Muscle of leg (tissue), 11 donors: ENCODE measurements around the gene PLCB1. TPM values are rescaled to one million over a fixed set of nuclear protein-coding genes. Genes with fewer than 3 reads are reported as not detected.

ENCODE experiments used
- DNase-seq: peaks from one replicate; pipeline ENCODE4 v3.0.0; 2013
- H3K27ac ChIP-seq: one replicate; pipeline ENCODE4 v1.5.1; 2013; ENCODE audit warnings: mild to moderate bottlenecking, low read length, control low read depth
- H3K27me3 ChIP-seq: one replicate; pipeline ENCODE4 v1.6.1; 2013; ENCODE audit warnings: low read length; ENCODE audit not compliant: control insufficient read depth, insufficient read depth
- H3K36me3 ChIP-seq: one replicate; pipeline ENCODE4 v1.6.1; 2013; ENCODE audit warnings: low read length; ENCODE audit not compliant: control insufficient read depth, insufficient read depth
- H3K4me1 ChIP-seq: one replicate; pipeline ENCODE4 v1.6.1; 2013; ENCODE audit warnings: low read length; ENCODE audit not compliant: control insufficient read depth, insufficient read depth
- H3K4me3 ChIP-seq: one replicate; pipeline ENCODE4 v1.5.1; 2013; ENCODE audit warnings: low read length, control low read depth
- H3K9me3 ChIP-seq: replicated peaks from 2 replicates; pipeline ENCODE4 v1.6.1; 2013; ENCODE audit warnings: low read depth, low read length; ENCODE audit not compliant: control insufficient read depth
- WGBS: methylation state at CpG from one replicate; pipeline ENCODE4 v1.1.5; 2013; ENCODE audit warnings: missing lambda C conversion rate; ENCODE audit not compliant: insufficient coverage; 5-methylcytosine and 5-hydroxymethylcytosine counted together
- polyA plus RNA-seq, 8 donors: library from polyadenylated mRNA; unstranded; fragments of 120-200 nt; gene quantifications; one replicate each; pipeline versions ENCODE4 v1.2.1 to v1.2.3, GENCODE V29; 2013; ENCODE audit warnings: inconsistent platforms in 1 of 8, low replicate concordance in 1 of 8; ENCODE audit not compliant: insufficient read length in 8 of 8, insufficient read depth in 1 of 8
- total RNA-seq: library from RNA; stranded (reverse); fragments of 120-200 nt; gene quantifications from one replicate; pipeline ENCODE4 v1.2.4, GENCODE V29; 2013

PLCB1 gene
- total and polyA plus RNA-seq, 9 donors: 6.8 to 14.3 (median 9.0) TPM

- Histone ChIP-seq H3K4me1 (peaks cover 3% of the 10 kb centered on the region), H3K9me3 (no peaks in the 10 kb centered on the region), H3K27ac (no peak overlapping the region), H3K36me3 (no peaks in the 10 kb centered on the region), H3K27me3 (no peaks in the 10 kb centered on the region), H3K4me3 (no peak overlapping the region)
- DNase-seq: peak; percentile 69
- WGBS: 43% methylated on average over 4 of the region's 8 CpGs
These were observed 590.3 kb downstream of the PLCB1 start for GRCh38 chr20:8722277-8722928.

- no peak for DNase-seq
- no peak overlapping the region for H3K27ac ChIP-seq
- no peaks in the 10 kb centered on the region for H3K27me3 ChIP-seq
- no peaks in the 10 kb centered on the region for H3K9me3 ChIP-seq
- peaks cover 2% of the 10 kb centered on the region for H3K4me1 ChIP-seq
- H3K36me3 ChIP-seq: no peaks in the 10 kb centered on the region
- no peak overlapping the region for H3K4me3 ChIP-seq
These were observed 591.2 kb downstream of the PLCB1 start for GRCh38 chr20:8723296-8723695.

- Histone ChIP-seq H3K4me3 (no peak overlapping the region), H3K27me3 (no peaks in the 10 kb centered on the region), H3K27ac (no peak overlapping the region), H3K4me1 (no peaks in the 10 kb centered on the region), H3K9me3 (no peaks in the 10 kb centered on the region), H3K36me3 (no peaks in the 10 kb centered on the region)
- no peak for DNase-seq
- WGBS: no CpG with 5 or more reads among the region's 2 CpGs
These were observed 592.8 kb downstream of the PLCB1 start for GRCh38 chr20:8724884-8725283.

- Histone ChIP-seq H3K27ac (no peak overlapping the region), H3K36me3 (no peaks in the 10 kb centered on the region), H3K4me1 (no peaks in the 10 kb centered on the region), H3K4me3 (no peak overlapping the region), H3K27me3 (no peaks in the 10 kb centered on the region), H3K9me3 (no peaks in the 10 kb centered on the region)
- DNase-seq: no peak
- no CpG with 5 or more reads among the region's 2 CpGs for WGBS
These were observed 594.4 kb downstream of the PLCB1 start for GRCh38 chr20:8726460-8726859.

DNA sequence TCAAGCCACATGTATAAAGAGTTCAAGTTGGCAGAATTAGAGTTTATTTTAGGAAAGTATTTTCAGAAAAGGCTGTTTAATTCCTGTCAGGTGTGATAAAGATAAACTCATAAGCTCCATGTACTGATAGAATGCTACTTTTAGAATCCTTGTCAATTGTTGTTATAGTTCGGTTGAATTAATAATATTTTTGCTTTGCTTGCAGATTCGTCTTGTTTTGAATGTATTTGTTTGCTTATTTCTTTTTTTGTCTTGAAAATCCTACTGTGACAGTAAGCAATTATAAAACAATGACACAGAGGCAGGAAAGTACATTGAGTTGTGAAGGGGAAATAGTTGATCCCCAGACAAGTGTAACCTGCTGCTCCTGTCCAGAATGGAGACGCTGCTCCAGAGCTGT lies 602.9 kb downstream of the PLCB1 start:
- H3K27ac ChIP-seq: no peak overlapping the region

DNA sequence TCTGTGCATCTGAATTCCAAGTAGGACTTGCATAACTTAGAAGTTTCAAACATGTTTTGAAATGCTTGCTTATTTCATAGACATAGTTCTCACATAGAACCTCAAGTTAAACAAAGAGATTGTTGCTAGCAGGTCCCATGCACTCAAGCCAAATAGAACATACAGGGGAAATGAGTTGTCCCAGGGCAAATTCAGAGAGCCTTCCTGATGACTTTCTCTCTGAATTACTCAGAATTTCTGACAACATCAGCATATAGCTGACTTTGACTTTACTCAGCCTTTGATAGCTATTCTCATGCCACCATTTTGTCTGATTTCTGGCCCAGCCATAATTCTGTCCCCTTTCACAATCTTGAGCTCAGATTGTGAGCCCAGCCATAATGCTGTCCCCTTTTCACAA lies 603.6 kb downstream of the PLCB1 start:
- DNase-seq: no peak
- H3K4me1 ChIP-seq: no peaks in the 10 kb centered on the region
- H3K27me3 ChIP-seq: no peaks in the 10 kb centered on the region
- no peak overlapping the region for H3K4me3 ChIP-seq
- H3K9me3 ChIP-seq: no peaks in the 10 kb centered on the region
- H3K36me3 ChIP-seq: no peaks in the 10 kb centered on the region
- no peak overlapping the region for H3K27ac ChIP-seq

More for the DNA sequence above, 602.9 kb downstream of the PLCB1 start:
- H3K4me3 ChIP-seq: no peak overlapping the region
- no peaks in the 10 kb centered on the region for H3K4me1 ChIP-seq
- no peaks in the 10 kb centered on the region for H3K27me3 ChIP-seq
- DNase-seq: no peak
- no peaks in the 10 kb centered on the region for H3K9me3 ChIP-seq
- no CpG with 5 or more reads among the region's 3 CpGs for WGBS
- H3K36me3 ChIP-seq: no peaks in the 10 kb centered on the region

DNA sequence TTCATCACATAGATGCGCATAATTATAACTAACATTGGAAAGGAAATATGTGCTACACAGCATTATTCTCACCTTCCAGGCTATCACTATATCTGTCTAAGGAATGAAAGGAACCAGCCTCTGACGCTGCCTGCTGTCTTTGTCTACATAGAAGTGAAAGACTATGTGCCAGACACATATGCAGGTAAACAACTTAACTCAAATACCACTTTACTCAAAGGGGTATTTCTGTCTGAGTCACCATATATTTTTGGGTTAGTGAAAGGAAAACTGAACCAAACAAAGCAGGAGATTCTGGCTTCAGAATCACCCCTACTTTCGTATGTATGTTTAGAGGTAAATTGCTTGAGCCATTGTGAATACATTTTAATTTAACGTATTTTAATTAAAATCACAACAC lies 608.2 kb downstream of the PLCB1 start:
- no peaks in the 10 kb centered on the region for H3K36me3 ChIP-seq
- H3K27ac ChIP-seq: no peak overlapping the region
- H3K4me3 ChIP-seq: no peak overlapping the region
- no CpG with 5 or more reads among the region's 4 CpGs for WGBS
- no peaks in the 10 kb centered on the region for H3K4me1 ChIP-seq
- no peaks in the 10 kb centered on the region for H3K27me3 ChIP-seq
- H3K9me3 ChIP-seq: no peaks in the 10 kb centered on the region
- no peak for DNase-seq

DNA sequence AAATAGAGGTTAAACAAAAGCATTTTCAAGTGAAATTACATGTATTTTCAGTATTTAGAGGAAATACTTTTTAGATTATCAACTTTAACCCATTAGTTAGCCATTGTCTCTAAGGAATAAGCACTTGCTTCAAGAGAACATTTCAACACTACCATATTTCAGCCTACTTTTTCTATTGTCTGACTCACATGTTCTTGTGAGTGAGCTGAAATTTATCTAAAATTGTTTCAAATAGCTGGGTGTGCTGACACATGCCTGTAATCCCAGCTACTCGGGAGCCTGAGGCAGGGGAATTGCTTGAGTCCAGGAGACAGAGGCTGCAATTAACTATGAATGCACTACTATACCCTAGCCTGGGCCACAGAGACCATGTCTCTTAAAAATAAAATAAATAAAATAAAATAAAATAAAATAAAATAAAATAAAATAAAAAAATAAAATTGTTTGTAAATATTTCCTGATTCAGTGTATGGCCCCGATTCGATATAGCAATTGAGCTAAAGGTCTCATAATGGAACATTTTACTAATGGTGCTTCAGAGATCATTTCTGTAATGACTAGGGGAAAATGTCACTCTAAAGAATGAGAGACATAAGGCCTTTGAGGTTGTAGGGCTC lies 612.3 kb downstream of the PLCB1 start:
- no CpG with 5 or more reads among the region's 3 CpGs for WGBS
- DNase-seq: no peak
- H3K4me3 ChIP-seq: no peak overlapping the region
- no peaks in the 10 kb centered on the region for H3K36me3 ChIP-seq
- H3K9me3 ChIP-seq: no peaks in the 10 kb centered on the region
- no peaks in the 10 kb centered on the region for H3K4me1 ChIP-seq
- H3K27ac ChIP-seq: no peak overlapping the region
- H3K27me3 ChIP-seq: no peaks in the 10 kb centered on the region

- no peaks in the 10 kb centered on the region for H3K27me3 ChIP-seq
- H3K4me1 ChIP-seq: no peaks in the 10 kb centered on the region
- H3K27ac ChIP-seq: no peak overlapping the region
- DNase-seq: no peak
- no peaks in the 10 kb centered on the region for H3K36me3 ChIP-seq
- H3K4me3 ChIP-seq: no peak overlapping the region
- no peaks in the 10 kb centered on the region for H3K9me3 ChIP-seq
- WGBS: 72% methylated on average over 7 of the region's 8 CpGs
These were observed 617.0 kb downstream of the PLCB1 start for GRCh38 chr20:8749101-8749500.

DNA sequence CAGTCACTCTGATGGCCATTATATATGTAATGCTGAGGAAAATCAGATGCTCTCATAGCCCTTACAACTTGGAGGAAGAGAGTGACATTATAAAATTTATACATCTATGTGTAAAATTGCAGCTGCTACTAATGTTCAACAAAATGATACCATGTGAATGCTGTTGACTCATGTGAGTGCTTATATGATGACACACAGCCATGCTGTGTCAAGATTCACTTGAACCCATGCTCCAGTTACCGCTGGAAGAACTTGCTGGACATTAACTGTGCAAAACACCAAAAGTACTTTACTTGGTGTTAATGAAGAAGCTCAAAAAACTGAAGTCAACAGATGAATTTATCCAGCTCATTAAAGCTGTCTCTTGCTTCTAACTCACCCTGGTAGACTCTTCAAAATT lies 617.9 kb downstream of the PLCB1 start:
- H3K27me3 ChIP-seq: no peaks in the 10 kb centered on the region
- WGBS: no CpG with 5 or more reads among the region's 1 CpG
- no peaks in the 10 kb centered on the region for H3K4me1 ChIP-seq
- H3K9me3 ChIP-seq: no peaks in the 10 kb centered on the region
- DNase-seq: no peak
- no peak overlapping the region for H3K27ac ChIP-seq
- no peaks in the 10 kb centered on the region for H3K36me3 ChIP-seq
- H3K4me3 ChIP-seq: no peak overlapping the region
